ENCODE data around the gene KLKB1.

- no peak for TF ChIP-seq SUZ12 (IDR thresholded peaks at IDR 0.05)
- no peak for TF ChIP-seq PKNOX1 (IDR thresholded peaks at IDR 0.05)
- 0 out of 2 replicates have a peak, but pooled peaks have one; percentile 14 for TF ChIP-seq L3MBTL2 (conservative IDR thresholded peaks at IDR 0.05)
- no peak for TF ChIP-seq FOXA1 (IDR thresholded peaks at IDR 0.05)
- TF ChIP-seq ZNF384 (IDR thresholded peaks at IDR 0.05), result no peak
- TF ChIP-seq TARDBP (IDR thresholded peaks at IDR 0.05), result no peak
- no peak for TF ChIP-seq BHLHE40 (IDR thresholded peaks at IDR 0.05; ENCODE audit: borderline replicate concordance)
- no peak for TF ChIP-seq ELF4 (IDR thresholded peaks at IDR 0.05)
These were observed 22.6 kb upstream of the KLKB1 start for GRCh38 chr4:186204686-186205085.
